ENCODE data around the gene GKN2. TPM values are rescaled to one million over a fixed set of nuclear protein-coding genes. Genes with fewer than 3 reads are reported as not detected.
"Not testable (repeated sequence)": the region's sequence is repeated elsewhere in the genome, so short reads cannot be mapped to it uniquely, and the experiment has no call there.

GKN2 gene
- total RNA-seq, 1 donor from 2014 or later: not detected

DNA sequence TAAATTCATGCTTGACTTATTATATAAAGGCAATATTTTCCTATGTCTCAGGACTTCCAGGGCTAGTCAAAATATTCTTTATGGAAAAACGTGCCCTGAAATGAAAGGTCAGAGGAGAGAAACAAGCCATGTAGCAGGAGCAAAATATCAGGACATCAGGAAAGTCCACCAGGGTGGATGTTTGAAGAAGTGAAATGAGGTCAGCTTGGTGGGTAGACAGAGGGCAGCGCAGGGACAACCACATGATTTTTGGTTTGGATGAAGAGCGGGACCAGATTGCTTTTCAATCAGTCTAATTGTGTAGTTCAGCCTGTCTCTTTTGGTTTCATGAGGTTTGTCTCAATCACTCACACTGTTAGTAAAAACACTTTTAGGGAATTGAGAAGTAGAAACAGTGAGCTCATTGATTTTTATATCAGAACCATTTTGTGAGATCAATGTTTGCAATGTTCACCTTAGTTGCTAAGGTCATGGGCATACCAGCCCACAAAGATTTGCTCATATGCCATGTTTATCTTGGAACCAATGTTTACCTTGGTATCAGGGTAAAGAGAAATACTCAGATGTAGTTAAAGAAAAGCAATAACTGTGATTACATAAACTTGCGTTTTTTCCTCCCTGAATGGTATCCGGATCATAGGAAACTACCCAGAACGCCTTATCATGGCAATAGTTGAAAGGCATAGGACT, 32.1 kb downstream of the GKN2 start:
- no peak for DNase-seq (ENCODE audit: low read depth in 2 of 2)

GRCh38 chr2:68918497-68918896, 34.2 kb downstream of the GKN2 start:
- DNase-seq (ENCODE audit: low read depth in 2 of 2): peak; percentile 11 to 79

- DNase-seq (ENCODE audit: low read depth in 2 of 2): no peak
Observed at GRCh38 chr2:68917034-68917718, 35.5 kb downstream of the GKN2 start.

DNA sequence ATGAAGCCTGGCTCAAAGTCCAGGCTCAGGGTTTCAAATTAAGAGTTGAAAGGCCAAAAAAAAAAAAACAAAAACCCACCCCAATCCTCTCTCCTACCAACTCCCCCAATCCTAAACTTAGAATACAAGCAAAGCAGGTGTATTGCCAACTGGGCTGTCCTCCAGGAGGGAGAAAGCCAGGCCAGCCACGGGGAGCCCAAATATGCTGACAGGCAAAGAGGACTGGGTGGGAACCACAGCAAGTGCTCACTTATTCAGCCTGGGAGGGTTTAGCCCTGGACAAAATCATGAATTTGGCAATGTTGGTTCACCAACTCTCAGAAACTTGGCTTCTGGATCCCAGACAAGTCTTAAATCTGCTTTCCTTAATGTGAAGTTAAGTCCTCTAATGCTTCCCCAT, 36.5 kb downstream of the GKN2 start:
- DNase-seq (ENCODE audit: low read depth in 2 of 2): no peak

DNA sequence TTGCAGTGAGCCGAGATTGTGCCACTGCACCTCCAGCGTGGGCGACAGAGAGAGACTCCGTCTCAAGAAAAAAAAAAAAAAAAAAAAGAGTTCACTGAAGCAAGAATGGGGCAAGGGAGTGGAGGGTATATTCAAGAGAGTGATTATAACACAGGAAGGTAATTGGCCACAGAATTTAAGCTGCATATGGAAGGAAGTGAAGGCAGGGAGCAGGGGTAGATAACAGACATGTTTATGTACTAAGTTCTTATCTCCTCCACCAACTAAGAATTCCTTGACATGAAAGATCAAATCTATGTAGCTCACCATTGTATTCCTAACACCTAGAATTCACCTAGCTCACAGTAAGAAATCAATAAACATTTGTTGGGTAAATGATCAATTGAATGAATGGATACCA, 37.3 kb downstream of the GKN2 start:
- DNase-seq (ENCODE audit: low read depth in 2 of 2): no peak

- no peak for DNase-seq (ENCODE audit: low read depth in 2 of 2)
Observed at GRCh38 chr2:68913359-68913758, 39.3 kb downstream of the GKN2 start.

GRCh38 chr2:68912732-68913131, 40.0 kb downstream of the GKN2 start:
- DNase-seq (ENCODE audit: low read depth in 2 of 2): no peak

GRCh38 chr2:68912111-68912510, 40.6 kb downstream of the GKN2 start:
- DNase-seq (ENCODE audit: low read depth in 2 of 2): no peak

GRCh38 chr2:68911709-68912108, 41.0 kb downstream of the GKN2 start:
- DNase-seq (ENCODE audit: low read depth in 2 of 2): no peak

DNA sequence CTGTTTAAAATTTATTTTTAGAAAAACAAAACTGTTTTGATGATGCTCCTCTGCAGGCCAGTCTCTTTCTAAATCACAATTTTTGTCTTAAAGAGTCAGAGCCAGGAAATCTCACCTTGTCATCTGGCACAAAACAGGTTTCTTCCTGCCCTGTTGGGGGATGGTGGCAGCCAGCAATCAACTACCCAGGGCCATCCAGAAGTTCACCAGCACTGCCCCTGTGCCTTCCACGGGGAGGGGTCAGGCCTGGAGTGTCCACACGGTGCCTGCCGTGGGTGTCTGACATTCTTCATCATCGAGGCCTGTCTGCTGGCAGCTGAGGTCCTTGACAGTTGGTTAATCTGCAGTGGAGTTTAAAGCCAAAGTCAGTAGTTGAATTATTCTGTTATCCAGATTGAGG, 41.4 kb downstream of the GKN2 start:
- no peak for DNase-seq (ENCODE audit: low read depth in 2 of 2)

DNA sequence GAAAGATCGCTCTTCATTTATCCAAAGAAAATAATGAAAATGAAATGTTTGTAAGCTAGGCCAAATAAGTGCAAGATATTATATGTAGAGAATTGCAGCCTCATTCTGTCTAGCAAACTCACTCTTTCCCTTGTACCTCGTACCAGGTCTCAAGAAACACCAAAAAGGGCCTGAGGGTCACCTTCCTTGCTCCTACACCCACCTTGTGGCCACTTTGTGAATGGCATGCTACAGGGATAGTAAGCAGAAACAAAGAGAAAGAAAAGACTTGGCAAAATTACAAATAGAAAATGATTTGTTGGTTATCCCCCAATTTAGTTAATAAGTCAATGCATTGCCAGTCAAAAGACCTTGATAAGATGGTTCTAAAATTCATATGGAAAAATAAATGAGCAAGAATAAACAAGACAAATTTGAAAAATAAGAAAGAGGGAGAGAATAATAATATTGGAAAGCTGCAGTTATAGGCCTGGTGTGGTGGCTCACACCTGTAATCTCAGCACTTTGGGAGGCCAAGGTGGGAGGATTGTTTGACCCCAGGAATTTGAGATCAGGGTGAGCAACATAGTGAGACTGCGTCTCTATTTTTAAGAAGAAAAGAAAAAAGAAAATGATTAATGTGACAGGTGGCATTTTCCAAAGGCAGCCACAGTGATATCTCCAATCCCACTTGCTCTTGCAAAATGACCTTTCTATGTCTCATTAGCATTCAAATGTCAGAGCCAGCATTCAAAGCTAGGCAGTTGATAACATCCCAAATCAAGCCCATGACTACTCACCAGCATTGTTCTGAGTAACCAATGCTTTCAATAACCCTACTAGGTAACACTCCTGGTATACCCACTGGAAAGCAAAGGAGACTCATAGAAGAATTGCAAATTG, 42.7 kb downstream of the GKN2 start:
- peak; percentile 75 to 83 for DNase-seq (ENCODE audit: low read depth in 2 of 2)

GRCh38 chr2:68908392-68908970, 44.2 kb downstream of the GKN2 start:
- peak; percentile 51 to 91 for DNase-seq (ENCODE audit: low read depth in 2 of 2)

- DNase-seq (ENCODE audit: low read depth in 2 of 2): no peak
Observed at GRCh38 chr2:68907920-68908253, 44.8 kb downstream of the GKN2 start.

DNA sequence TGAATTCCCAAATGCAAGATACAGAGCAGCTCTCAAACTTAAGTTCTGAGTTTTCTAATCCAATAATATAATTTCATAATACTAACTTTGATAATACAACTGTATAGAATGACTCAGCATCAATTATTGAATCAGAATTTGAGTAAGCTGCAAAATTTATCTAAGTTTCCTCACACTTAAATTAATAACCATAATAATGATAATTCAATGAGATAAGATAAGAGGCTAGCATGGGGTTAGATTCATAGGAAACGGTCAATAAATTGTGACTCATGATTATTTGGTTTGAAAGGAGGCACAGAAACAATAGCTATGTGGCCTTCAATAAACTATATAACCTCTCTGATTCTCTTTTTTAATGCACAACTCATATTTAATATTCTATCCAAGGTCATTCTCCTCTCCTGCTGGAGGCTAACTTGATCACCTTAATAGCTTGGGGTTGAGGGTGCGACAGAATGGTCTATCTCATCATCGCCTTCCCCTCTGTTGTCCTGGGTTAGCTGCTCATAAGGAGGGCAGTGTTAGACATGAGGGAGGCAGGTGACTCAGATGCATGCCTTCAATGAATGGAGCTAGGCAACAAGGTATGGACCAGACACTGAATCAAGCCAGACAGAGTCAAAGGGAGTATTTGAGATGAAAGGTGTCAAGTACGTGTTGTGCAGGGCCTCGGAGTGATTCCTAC, 45.3 kb downstream of the GKN2 start:
- DNase-seq (ENCODE audit: low read depth in 2 of 2): peak in 1 of 2 donors; percentile 11

- no peak for DNase-seq (ENCODE audit: low read depth in 2 of 2)
Observed at GRCh38 chr2:68906716-68907115, 46.0 kb downstream of the GKN2 start.

GRCh38 chr2:68905116-68905515, 47.6 kb downstream of the GKN2 start:
- DNase-seq (ENCODE audit: low read depth in 2 of 2): no peak

GRCh38 chr2:68901561-68901960, 51.1 kb downstream of the GKN2 start:
- DNase-seq (ENCODE audit: low read depth in 2 of 2): no peak

- DNase-seq (ENCODE audit: low read depth in 2 of 2): peak; percentile 49 to 60
Observed at GRCh38 chr2:68901199-68901514, 51.5 kb downstream of the GKN2 start.

DNA sequence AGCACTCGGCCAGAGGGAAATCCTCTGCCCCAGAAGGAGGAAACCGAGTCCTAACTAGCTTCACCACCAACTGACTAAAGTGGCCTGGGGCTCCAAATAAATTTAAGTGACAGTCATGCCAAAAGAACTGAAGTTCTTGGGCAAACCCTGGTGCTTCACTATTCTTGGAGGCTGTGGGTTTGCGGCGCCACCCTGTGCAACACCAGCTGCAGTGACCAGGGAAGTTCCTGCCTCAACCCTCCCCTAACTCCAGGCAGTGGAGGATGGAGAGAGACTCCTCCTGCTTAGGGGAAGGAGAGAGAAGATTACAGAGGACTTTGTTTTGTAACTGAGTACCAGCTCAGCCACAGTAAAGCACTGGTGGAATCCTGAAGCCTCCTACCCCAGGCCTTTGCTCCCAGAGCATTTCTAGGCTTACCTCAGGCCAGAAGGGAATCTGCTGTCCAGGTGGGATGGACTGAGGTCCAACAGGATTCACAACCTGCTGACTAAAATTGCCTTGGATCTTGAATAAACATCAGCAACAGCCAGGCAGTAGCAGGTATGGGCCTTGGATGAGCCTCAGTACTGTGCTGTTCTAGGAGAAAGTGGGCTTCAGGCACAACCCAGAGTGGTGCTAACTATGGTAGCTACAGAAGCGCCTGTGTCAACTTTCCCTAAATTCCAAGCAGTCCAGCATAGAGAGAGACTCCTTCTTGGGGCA, 52.0 kb downstream of the GKN2 start:
- DNase-seq (ENCODE audit: low read depth in 2 of 2): peak in 1 of 2 donors; percentile 12

GRCh38 chr2:68895981-68896380, 56.7 kb downstream of the GKN2 start:
- DNase-seq (ENCODE audit: low read depth in 2 of 2): not testable (repeated sequence)

Measured in lung microvascular endothelial cell (primary cell).